Gastrocnemius medialis (tissue), 4 donors: Measurements from ENCODE around the gene WFDC5. TPM values are rescaled to one million over a fixed set of nuclear protein-coding genes. Genes with fewer than 3 reads are reported as not detected.
A peak's percentile ranks its signal among the peaks of the same experiment; 100 is the strongest.

Source experiments
- ATAC-seq, 2 donors: fragments of 150-250 bp; one replicate each; pipeline ENCODE4 v1.9.1; 2016
- DNase-seq, 2 donors: peaks; one replicate each; pipeline ENCODE4 v3.0.0-alpha.2; 2019
- H3K27ac ChIP-seq, 4 donors: fragments of 200-600 bp; sonication (generic); 1 replicate in 1 of 4; 2 replicates in 3 of 4; pipeline ENCODE4 v1.5.1; 2016 to 2018; ENCODE audit warnings: mild to moderate bottlenecking in 2 of 4, moderate library complexity in 1 of 4
- H3K27me3 ChIP-seq, 3 donors: fragments of 200-600 bp; sonication (generic) in 2 of 3; 1 replicate in 1 of 3; 2 replicates in 2 of 3; pipeline versions ENCODE4 v1.5.1 to v1.6.0; 2016 to 2019; ENCODE audit warnings: mild to moderate bottlenecking in 1 of 3, moderate library complexity in 1 of 3
- H3K36me3 ChIP-seq, 2 donors: fragments of 200-600 bp; sonication (generic) in 1 of 2; one replicate each; pipeline ENCODE4 v1.5.1; 2017 to 2018
- H3K4me1 ChIP-seq, 2 donors: fragments of 200-600 bp; sonication (generic) in 1 of 2; one replicate each; pipeline ENCODE4 v1.5.1; 2016 to 2017; ENCODE audit warnings: mild to moderate bottlenecking in 2 of 2
- H3K4me3 ChIP-seq, 4 donors: fragments of 200-600 bp; sonication (generic) in 3 of 4; 1 replicate in 1 of 4; 2 replicates in 3 of 4; pipeline ENCODE4 v1.5.1; 2016 to 2019; ENCODE audit warnings: mild to moderate bottlenecking in 2 of 4
- H3K9me3 ChIP-seq, 3 donors: fragments of 200-600 bp; sonication (generic) in 2 of 3; 1 replicate in 1 of 3; 2 replicates in 2 of 3; pipeline ENCODE4 v1.5.1; 2016 to 2019
- POLR2A ChIP-seq, 2 donors: fragments of 450-650 bp; IDR thresholded peaks; one replicate each; pipeline ENCODE4 v1.6.1; 2017; ENCODE audit warnings: antibody characterized with exemption in 2 of 2, mild to moderate bottlenecking in 2 of 2, moderate library complexity in 2 of 2
- in situ Hi-C, 4 donors: fragments of 200-750 bp; cut with MboI; loops; one replicate each; pipeline versions ENCODE4 v1.15.0 to v1.8.0; 2017; ENCODE audit warnings: low sequenced_read_pairs in 4 of 4
- intact Hi-C: fragments of 100-400 bp; cut with DNase I; formaldehyde crosslinking; loops from one replicate; pipeline ENCODE4 v1.15.1; 2023; ENCODE audit warnings: low total_unique reads
- total RNA-seq, 4 donors: library from RNA; depleted of rRNA; stranded (reverse); fragments of >200 nt; gene quantifications; one replicate each; pipeline versions ENCODE4 v1.1.0 to v1.2.3, GENCODE V29; 2016
- TF ChIP-seq, protein P1 (sequence below), 5 experiments: fragments of 450-650 bp in 3 of 5; fragments of 200-600 bp in 2 of 5; sonication (generic) in 2 of 5; IDR thresholded peaks in 4 of 5; conservative IDR thresholded peaks in 1 of 5; 1 replicate in 4 of 5; 2 replicates in 1 of 5; pipeline ENCODE4 v1.5.1; 2016 to 2019; ENCODE audit warnings: antibody characterized with exemption in 5 of 5, mild to moderate bottlenecking in 3 of 5, moderate library complexity in 3 of 5

Gene WFDC5
- total RNA-seq, 4 donors from 2014 or later: not detected

DNA sequence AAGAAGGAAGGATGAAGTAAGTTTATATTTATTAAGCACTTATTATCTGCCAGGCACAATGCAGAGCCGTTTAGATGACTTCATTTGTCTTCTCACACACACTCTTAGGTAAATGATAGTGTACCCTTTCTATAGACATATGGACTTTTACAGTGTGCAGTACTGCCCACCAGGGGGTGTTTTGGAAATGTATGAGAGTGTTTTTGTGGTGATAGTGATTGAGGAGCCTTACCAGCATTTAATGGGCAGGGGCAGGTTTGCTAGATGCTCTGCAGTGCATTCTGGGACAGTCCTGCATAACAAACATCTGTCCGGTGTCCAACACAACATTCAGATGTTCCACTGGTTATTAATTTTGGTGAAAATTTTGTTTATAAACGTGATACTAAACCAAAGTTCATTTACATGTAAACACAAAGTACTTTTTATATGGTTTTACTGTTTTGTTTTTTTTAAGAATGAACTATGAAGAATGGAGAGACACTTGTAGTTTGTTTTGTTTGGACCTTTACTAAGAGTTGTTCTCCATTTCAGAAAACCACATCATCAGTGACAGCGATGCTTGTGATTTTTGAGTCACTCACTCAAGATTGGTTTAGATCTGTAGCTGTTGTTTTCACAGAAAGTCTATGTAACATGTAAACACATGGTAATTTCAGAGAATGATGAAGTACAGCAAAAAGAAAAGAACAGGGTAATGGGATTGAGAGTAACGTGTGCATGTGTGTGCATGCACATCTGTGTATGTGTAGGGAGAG lies 33.9 kb downstream of the WFDC5 start:
- Histone ChIP-seq H3K27me3 (no peaks in the 10 kb centered on the region), H3K27ac (no peak overlapping the region), H3K4me3 (no peak overlapping the region), H3K4me1 (no peaks in the 10 kb centered on the region), H3K9me3 (no peaks in the 10 kb centered on the region), H3K36me3 (peaks cover 0 to 39% of the 10 kb centered on the region in 2 donors)
- TF ChIP-seq, protein P1, sequence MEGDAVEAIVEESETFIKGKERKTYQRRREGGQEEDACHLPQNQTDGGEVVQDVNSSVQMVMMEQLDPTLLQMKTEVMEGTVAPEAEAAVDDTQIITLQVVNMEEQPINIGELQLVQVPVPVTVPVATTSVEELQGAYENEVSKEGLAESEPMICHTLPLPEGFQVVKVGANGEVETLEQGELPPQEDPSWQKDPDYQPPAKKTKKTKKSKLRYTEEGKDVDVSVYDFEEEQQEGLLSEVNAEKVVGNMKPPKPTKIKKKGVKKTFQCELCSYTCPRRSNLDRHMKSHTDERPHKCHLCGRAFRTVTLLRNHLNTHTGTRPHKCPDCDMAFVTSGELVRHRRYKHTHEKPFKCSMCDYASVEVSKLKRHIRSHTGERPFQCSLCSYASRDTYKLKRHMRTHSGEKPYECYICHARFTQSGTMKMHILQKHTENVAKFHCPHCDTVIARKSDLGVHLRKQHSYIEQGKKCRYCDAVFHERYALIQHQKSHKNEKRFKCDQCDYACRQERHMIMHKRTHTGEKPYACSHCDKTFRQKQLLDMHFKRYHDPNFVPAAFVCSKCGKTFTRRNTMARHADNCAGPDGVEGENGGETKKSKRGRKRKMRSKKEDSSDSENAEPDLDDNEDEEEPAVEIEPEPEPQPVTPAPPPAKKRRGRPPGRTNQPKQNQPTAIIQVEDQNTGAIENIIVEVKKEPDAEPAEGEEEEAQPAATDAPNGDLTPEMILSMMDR (IDR thresholded peaks at IDR 0.05 in 4 of 5, conservative IDR thresholded peaks at IDR 0.05 in 1 of 5): peak in 1 of 5 experiments; percentile 13
- TF ChIP-seq POLR2A (IDR thresholded peaks at IDR 0.05): no peak
- no peak for ATAC-seq
- no peak for DNase-seq
- intact Hi-C loops (no loop called here), in situ Hi-C loops (no loop called here)

DNA sequence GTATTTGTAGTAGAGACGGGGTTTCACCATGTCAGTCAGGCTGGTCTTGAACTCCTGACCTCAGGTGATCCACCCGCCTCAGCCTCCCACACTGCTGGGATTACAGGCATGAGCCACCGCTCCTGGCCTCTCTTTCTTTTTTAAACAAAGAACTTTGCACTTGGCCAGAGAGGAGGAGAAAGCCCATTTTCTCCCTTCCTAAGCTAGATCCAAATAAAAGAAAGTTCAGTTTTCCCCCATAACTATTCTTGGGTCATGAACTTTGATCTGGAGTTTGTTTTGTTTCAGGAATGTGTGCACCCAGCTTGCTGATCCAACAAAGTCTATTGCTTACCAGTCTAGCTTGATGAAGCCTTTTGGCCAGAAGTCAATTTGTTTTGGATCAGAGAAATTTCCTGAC lies 37.4 kb downstream of the WFDC5 start:
- ATAC-seq (no peak), DNase-seq (no peak)
- in situ Hi-C loops (no loop called here), intact Hi-C loops (no loop called here)
- Histone ChIP-seq H3K36me3 (peaks cover 0 to 54% of the 10 kb centered on the region in 2 donors), H3K4me3 (no peak overlapping the region), H3K4me1 (no peaks in the 10 kb centered on the region), H3K27me3 (no peaks in the 10 kb centered on the region), H3K9me3 (no peaks in the 10 kb centered on the region), H3K27ac (no peak overlapping the region)
- TF ChIP-seq, protein P1 (IDR thresholded peaks at IDR 0.05 in 4 of 5, conservative IDR thresholded peaks at IDR 0.05 in 1 of 5): no peak
- TF ChIP-seq POLR2A (IDR thresholded peaks at IDR 0.05): no peak

DNA sequence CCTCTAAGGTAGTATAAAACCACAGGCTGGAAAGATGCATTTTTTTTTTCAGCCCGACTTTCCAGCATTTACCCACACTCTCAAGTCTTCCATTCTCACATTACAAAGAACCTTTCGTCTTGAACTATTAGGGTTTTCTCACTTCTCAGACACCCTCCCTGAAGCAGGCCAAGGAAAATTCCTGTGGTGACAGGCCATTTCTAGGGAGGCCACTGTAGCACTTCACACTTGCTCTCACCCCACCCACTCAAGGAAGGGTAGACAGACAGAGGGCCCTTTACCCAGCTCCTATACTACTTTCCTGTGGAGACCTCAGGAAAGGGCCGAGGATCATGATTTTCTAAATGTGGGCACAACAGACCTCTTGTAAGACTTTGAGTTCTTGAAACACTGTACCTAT lies 41.8 kb downstream of the WFDC5 start:
- intact Hi-C loops: no loop called here
- no peak overlapping the region for H3K4me3 ChIP-seq
- H3K9me3 ChIP-seq: no peaks in the 10 kb centered on the region
- H3K27me3 ChIP-seq: no peaks in the 10 kb centered on the region
- peaks cover 7 to 11% of the 10 kb centered on the region in 2 donors for H3K4me1 ChIP-seq
- H3K36me3 ChIP-seq: peaks cover 0 to 23% of the 10 kb centered on the region in 2 donors
- DNase-seq (no peak), ATAC-seq (no peak)
- no peak for TF ChIP-seq POLR2A (IDR thresholded peaks at IDR 0.05)
- TF ChIP-seq, protein P1 (IDR thresholded peaks at IDR 0.05 in 4 of 5, conservative IDR thresholded peaks at IDR 0.05 in 1 of 5): no peak
- in situ Hi-C loops: loop anchor here in 1 of 4 donors (25.0 kb wide), 1 partner anchor 111 kb away; the partner anchor contains the start of genes STK4 and TOMM34
- H3K27ac ChIP-seq: no peak overlapping the region

DNA sequence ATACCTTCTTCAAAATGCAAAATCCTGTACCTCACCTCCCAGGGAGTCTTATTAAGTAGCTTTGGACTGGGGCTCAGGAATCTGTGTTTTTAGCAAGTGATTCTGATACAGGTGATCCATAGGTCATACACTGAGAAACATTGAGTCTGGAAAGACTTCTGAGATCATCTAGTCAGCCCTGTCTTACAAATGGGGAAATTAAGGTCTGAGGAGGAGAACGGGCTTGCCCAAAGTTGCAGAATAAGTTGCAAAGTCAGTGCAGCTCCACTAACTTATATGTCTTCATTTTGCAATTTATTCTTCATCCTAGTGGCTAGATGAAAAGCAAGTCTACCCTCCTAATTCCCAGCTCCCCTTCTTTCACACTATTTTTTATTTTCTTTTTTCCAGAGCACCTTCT lies 42.9 kb downstream of the WFDC5 start:
- in situ Hi-C loops (loop anchor here in 1 of 4 donors (25.0 kb wide), 1 partner anchor 110 kb away; the partner anchor contains the start of genes STK4 and TOMM34), intact Hi-C loops (no loop called here)
- DNase-seq (no peak), ATAC-seq (no peak)
- Histone ChIP-seq H3K27ac (no peak overlapping the region), H3K9me3 (no peaks in the 10 kb centered on the region), H3K4me3 (no peak overlapping the region), H3K36me3 (peaks cover 0 to 23% of the 10 kb centered on the region in 2 donors), H3K27me3 (no peaks in the 10 kb centered on the region), H3K4me1 (peaks cover 7 to 11% of the 10 kb centered on the region in 2 donors)
- no peak for TF ChIP-seq POLR2A (IDR thresholded peaks at IDR 0.05)
- TF ChIP-seq, protein P1 (IDR thresholded peaks at IDR 0.05 in 4 of 5, conservative IDR thresholded peaks at IDR 0.05 in 1 of 5): no peak
